Measurements from ENCODE around the gene ONECUT2.

DNA sequence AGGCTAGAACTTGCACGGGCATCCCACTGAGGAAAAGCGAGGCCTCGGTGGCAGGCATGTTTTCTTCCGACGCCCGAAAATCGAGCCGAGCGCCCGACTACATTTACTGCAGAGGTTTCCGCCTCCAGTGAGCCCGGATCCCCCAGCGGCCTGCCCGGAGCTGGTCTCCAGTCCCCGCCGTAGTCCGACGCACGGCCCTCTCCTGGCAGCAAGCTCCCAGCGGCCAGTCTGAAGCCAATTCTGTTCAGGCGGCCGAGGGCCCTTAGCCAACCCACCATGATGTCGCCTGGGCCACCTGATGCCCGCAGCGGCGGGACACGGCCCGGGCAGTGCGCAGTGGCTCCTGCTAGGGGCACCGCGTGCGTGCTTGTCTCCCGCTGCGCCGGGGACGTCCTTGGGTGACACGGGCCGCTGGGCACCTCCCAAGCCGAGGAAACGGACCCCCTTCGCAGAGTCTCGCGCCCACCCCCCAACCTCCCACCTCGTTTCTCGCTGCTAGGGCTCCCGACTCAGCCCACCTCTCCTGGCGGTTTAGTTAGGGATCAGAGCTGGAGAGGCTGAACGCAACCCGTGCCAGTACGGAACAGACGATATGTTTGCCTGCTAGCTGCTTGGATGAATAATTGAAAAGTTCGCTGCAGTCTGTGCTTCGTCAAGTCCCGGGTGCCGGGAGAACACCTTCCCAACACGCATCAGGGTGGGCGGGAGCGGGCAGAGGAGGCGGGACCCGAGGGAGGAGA is 5.3 kb downstream of the ONECUT2 start:
- TF ChIP-seq, protein P1, sequence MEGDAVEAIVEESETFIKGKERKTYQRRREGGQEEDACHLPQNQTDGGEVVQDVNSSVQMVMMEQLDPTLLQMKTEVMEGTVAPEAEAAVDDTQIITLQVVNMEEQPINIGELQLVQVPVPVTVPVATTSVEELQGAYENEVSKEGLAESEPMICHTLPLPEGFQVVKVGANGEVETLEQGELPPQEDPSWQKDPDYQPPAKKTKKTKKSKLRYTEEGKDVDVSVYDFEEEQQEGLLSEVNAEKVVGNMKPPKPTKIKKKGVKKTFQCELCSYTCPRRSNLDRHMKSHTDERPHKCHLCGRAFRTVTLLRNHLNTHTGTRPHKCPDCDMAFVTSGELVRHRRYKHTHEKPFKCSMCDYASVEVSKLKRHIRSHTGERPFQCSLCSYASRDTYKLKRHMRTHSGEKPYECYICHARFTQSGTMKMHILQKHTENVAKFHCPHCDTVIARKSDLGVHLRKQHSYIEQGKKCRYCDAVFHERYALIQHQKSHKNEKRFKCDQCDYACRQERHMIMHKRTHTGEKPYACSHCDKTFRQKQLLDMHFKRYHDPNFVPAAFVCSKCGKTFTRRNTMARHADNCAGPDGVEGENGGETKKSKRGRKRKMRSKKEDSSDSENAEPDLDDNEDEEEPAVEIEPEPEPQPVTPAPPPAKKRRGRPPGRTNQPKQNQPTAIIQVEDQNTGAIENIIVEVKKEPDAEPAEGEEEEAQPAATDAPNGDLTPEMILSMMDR (IDR thresholded peaks at IDR 0.05; ENCODE audit: low read length): no peak
- no peak for TF ChIP-seq EZH2phosphoT487 (IDR thresholded peaks at IDR 0.05; ENCODE audit: low read length)

Data from MM.1S (cell line).